Measurements from ENCODE around the gene AADAT. TPM values are rescaled to one million over a fixed set of nuclear protein-coding genes. Genes with fewer than 3 reads are reported as not detected.

Gene AADAT
- total RNA-seq, 1 experiment from 2014 or later, result 8.4 TPM

DNA sequence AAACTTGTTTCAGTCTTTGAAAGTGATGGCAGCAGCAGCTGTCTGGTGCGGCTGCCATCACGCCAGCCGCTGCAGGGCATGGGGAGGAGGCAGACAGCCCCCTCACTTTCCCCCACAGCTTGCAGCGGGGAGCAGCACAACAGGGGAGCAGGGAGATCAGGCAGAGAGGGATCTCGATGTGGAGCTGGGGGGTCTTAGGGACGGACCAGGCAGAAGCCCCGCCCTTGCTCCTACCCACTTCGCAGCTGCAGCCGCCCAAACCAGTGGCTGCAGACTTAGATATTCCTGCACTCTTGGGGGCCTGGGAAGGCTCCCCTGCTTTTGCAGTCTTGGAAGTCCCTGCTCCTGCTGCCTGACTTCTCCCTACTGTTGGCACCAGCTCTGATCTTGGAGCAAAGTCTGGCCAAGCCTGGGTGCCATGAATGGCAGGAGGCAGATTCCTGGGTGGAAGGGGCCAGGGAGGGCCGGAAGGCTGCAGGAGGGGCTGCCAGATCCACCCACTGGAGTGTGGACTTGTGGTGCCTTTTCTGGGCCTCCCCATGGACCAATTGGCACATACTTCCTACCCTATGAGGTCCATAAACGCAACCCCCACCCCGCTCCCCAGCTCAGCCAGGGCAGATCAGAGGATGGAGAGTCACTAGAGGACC is 49.6 kb downstream of the AADAT start:
- Mint-ChIP-seq H3K36me3 (ENCODE audit: insufficient read depth, unreplicated experiment) (no peaks in the 10 kb centered on the region), H3K4me1 (ENCODE audit: low read depth, unreplicated experiment) (no peaks in the 10 kb centered on the region), H3K9me3 (ENCODE audit: unreplicated experiment) (no peaks in the 10 kb centered on the region), H3K27me3 (ENCODE audit: insufficient read depth, unreplicated experiment) (peaks cover 4% of the 10 kb centered on the region), H3K4me3 (ENCODE audit: unreplicated experiment) (no peak overlapping the region), H3K27ac (ENCODE audit: unreplicated experiment) (no peak overlapping the region)
- Histone ChIP-seq H3K4me3 (ENCODE audit: low read depth, low read length) (no peak overlapping the region), H3K36me3 (ENCODE audit: control insufficient read depth, insufficient read depth, low read length) (no peaks in the 10 kb centered on the region), H3K4me1 (no peaks in the 10 kb centered on the region), H3K27me3 (replicated peaks; ENCODE audit: control insufficient read depth, insufficient read depth, low read length) (no peaks in the 10 kb centered on the region), H3K9me3 (no peaks in the 10 kb centered on the region)
- TF ChIP-seq, protein P1, sequence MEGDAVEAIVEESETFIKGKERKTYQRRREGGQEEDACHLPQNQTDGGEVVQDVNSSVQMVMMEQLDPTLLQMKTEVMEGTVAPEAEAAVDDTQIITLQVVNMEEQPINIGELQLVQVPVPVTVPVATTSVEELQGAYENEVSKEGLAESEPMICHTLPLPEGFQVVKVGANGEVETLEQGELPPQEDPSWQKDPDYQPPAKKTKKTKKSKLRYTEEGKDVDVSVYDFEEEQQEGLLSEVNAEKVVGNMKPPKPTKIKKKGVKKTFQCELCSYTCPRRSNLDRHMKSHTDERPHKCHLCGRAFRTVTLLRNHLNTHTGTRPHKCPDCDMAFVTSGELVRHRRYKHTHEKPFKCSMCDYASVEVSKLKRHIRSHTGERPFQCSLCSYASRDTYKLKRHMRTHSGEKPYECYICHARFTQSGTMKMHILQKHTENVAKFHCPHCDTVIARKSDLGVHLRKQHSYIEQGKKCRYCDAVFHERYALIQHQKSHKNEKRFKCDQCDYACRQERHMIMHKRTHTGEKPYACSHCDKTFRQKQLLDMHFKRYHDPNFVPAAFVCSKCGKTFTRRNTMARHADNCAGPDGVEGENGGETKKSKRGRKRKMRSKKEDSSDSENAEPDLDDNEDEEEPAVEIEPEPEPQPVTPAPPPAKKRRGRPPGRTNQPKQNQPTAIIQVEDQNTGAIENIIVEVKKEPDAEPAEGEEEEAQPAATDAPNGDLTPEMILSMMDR (IDR thresholded peaks at IDR 0.05; ENCODE audit: insufficient read depth in 1 of 2, low read depth in 1 of 2, low read length in 1 of 2, severe bottlenecking in 1 of 2, unreplicated experiment in 1 of 2), result no peak
- POLR2A ChIA-PET, result no interaction called here
- no TSS peak for BruUV-seq (replicated peaks)
- no peak for DNase-seq
- intact Hi-C loops (cut with micrococcal nuclease; ENCODE audit: unreplicated experiment), result no loop called here
- CTCF ChIA-PET, result no interaction called here

DNA sequence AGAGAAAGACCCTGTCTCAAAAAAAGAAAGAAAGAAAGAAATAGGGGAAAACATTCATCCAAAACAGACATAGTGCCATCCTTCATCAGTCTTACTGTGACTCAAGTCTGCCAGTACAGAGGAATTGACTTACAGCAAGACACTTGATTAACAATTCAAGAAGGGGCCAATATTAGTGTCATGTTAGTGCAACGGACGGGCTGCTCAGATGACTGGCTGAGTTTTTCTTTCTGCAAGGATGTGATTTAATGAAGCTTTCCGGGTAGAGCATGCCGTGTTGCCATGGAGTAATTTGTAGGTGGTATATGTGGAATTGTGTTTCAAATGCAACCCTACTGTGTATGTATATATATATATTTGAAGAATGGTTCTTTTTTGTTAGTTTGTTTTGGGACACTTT is 51.0 kb downstream of the AADAT start:
- no peak for DNase-seq
- ChIA-PET POLR2A (no interaction called here), CTCF (no interaction called here)
- TF ChIP-seq, protein P1 (IDR thresholded peaks at IDR 0.05; ENCODE audit: insufficient read depth in 1 of 2, low read depth in 1 of 2, low read length in 1 of 2, severe bottlenecking in 1 of 2, unreplicated experiment in 1 of 2), result no peak
- Mint-ChIP-seq H3K4me3 (ENCODE audit: unreplicated experiment) (no peak overlapping the region), H3K27me3 (ENCODE audit: insufficient read depth, unreplicated experiment) (peaks cover 4% of the 10 kb centered on the region), H3K4me1 (ENCODE audit: low read depth, unreplicated experiment) (no peaks in the 10 kb centered on the region), H3K9me3 (ENCODE audit: unreplicated experiment) (no peaks in the 10 kb centered on the region), H3K36me3 (ENCODE audit: insufficient read depth, unreplicated experiment) (no peaks in the 10 kb centered on the region), H3K27ac (ENCODE audit: unreplicated experiment) (no peak overlapping the region)
- no peak overlapping the region for H3K4me3 ChIP-seq (ENCODE audit: low read depth, low read length)
- intact Hi-C loops (cut with micrococcal nuclease; ENCODE audit: unreplicated experiment), result no loop called here
- H3K36me3 ChIP-seq (ENCODE audit: control insufficient read depth, insufficient read depth, low read length), result no peaks in the 10 kb centered on the region
- H3K4me1 ChIP-seq, result no peaks in the 10 kb centered on the region
- no peaks in the 10 kb centered on the region for H3K9me3 ChIP-seq
- H3K27me3 ChIP-seq (replicated peaks; ENCODE audit: control insufficient read depth, insufficient read depth, low read length), result no peaks in the 10 kb centered on the region
- BruUV-seq (replicated peaks), result no TSS peak

GRCh38 chr4:170038232-170038631 is 51.5 kb downstream of the AADAT start:
- H3K27me3 ChIP-seq (replicated peaks; ENCODE audit: control insufficient read depth, insufficient read depth, low read length), result no peaks in the 10 kb centered on the region
- no TSS peak for BruUV-seq (replicated peaks)
- TF ChIP-seq, protein P1 (IDR thresholded peaks at IDR 0.05; ENCODE audit: insufficient read depth in 1 of 2, low read depth in 1 of 2, low read length in 1 of 2, severe bottlenecking in 1 of 2, unreplicated experiment in 1 of 2), result no peak
- no peaks in the 10 kb centered on the region for H3K4me1 ChIP-seq
- no peak overlapping the region for H3K4me3 ChIP-seq (ENCODE audit: low read depth, low read length)
- no peaks in the 10 kb centered on the region for H3K4me1 Mint-ChIP-seq (ENCODE audit: low read depth, unreplicated experiment)
- intact Hi-C loops (cut with micrococcal nuclease; ENCODE audit: unreplicated experiment), result no loop called here
- H3K4me3 Mint-ChIP-seq (ENCODE audit: unreplicated experiment), result no peak overlapping the region
- CTCF ChIA-PET, result no interaction called here
- peaks cover 3% of the 10 kb centered on the region for H3K27me3 Mint-ChIP-seq (ENCODE audit: insufficient read depth, unreplicated experiment)
- POLR2A ChIA-PET, result no interaction called here
- no peak overlapping the region for H3K27ac Mint-ChIP-seq (ENCODE audit: unreplicated experiment)
- no peaks in the 10 kb centered on the region for H3K9me3 Mint-ChIP-seq (ENCODE audit: unreplicated experiment)
- DNase-seq, result no peak
- H3K36me3 ChIP-seq (ENCODE audit: control insufficient read depth, insufficient read depth, low read length), result no peaks in the 10 kb centered on the region
- no peaks in the 10 kb centered on the region for H3K9me3 ChIP-seq
- H3K36me3 Mint-ChIP-seq (ENCODE audit: insufficient read depth, unreplicated experiment), result no peaks in the 10 kb centered on the region
